Measurements from ENCODE around the gene LRRC42. TPM values are rescaled to one million over a fixed set of nuclear protein-coding genes. Genes with fewer than 3 reads are reported as not detected.
A peak's percentile ranks its signal among the peaks of the same experiment; 100 is the strongest.

The LRRC42 gene
- total and polyA plus RNA-seq, 9 of the 15 experiments (the other 6 are each of a cell fraction or from before 2014, with no cell fraction given): 17.3 to 51.9 (median 35.5) TPM

GRCh38 chr1:53945433-53946251 is 508 bp upstream of the LRRC42 start, which contains the start of gene IFT25 (continued):
- TF ChIP-seq ZNF347 (CRISPR knock-in tag; IDR thresholded peaks at IDR 0.05; ENCODE audit: low read depth) (0 out of 2 replicates have a peak, but pooled peaks have one; percentile 32), ZNF3 (CRISPR knock-in tag; IDR thresholded peaks at IDR 0.05) (no peak), HINFP (tag; conservative IDR thresholded peaks at IDR 0.05; ENCODE audit: low read depth) (no peak), DMBX1 (CRISPR knock-in tag; IDR thresholded peaks at IDR 0.05; ENCODE audit: borderline replicate concordance) (0 out of 2 replicates have a peak, but pooled peaks have one; percentile 5), PHF8 (IDR thresholded peaks at IDR 0.05; ENCODE audit: borderline replicate concordance, low read length) (peak; percentile 77; the same call in 1 of the 2 replicates), PATZ1 (CRISPR knock-in tag; IDR thresholded peaks at IDR 0.05; ENCODE audit: borderline replicate concordance) (no peak), TEAD2 (tag; IDR thresholded peaks at IDR 0.05) (no peak), ZFP36 (IDR thresholded peaks at IDR 0.05; ENCODE audit: low read depth, low read length, partially characterized antibody) (no peak), ZNF507 (tag; conservative IDR thresholded peaks at IDR 0.05) (no peak), SNIP1 (IDR thresholded peaks at IDR 0.05; ENCODE audit: low read depth) (no peak), ZNF592 (IDR thresholded peaks at IDR 0.05) (no peak), HDAC8 (tag; IDR thresholded peaks at IDR 0.05) (no peak), ZNF224 (CRISPR knock-in tag; IDR thresholded peaks at IDR 0.05) (no peak), ZNF24 (IDR thresholded peaks at IDR 0.05) (no peak), NFXL1 (CRISPR knock-in tag; IDR thresholded peaks at IDR 0.05) (no peak), TFAP4 (CRISPR knock-in tag; IDR thresholded peaks at IDR 0.05; ENCODE audit: borderline replicate concordance) (peak; percentile 43; the same call in 1 of the 2 replicates), KLF13 (tag; IDR thresholded peaks at IDR 0.05; ENCODE audit: borderline replicate concordance, low read depth) (0 out of 2 replicates have a peak, but pooled peaks have one; percentile 40)

All from K562 (cell line).